Neuronal stem cell (in vitro differentiated cells): Measurements from ENCODE around the gene IFTAP.
A peak's percentile ranks its signal among the peaks of the same experiment; 100 is the strongest.

Experiments used
- DNase-seq: peaks from one replicate; pipeline ENCODE4 v3.0.0-alpha.2; 2013; ENCODE audit warnings: low spot score
- H2AFZ ChIP-seq: one replicate; pipeline ENCODE4 v1.6.1; 2013; ENCODE audit warnings: mild to moderate bottlenecking, low read length, inconsistent platforms
- H2AK5ac ChIP-seq: 2 replicates; pipeline ENCODE4 v1.6.1; 2013; ENCODE audit warnings: low read depth, mild to moderate bottlenecking, inconsistent platforms, low read length, moderate library complexity, mixed read lengths
- H2BK120ac ChIP-seq: 2 replicates; pipeline ENCODE4 v1.6.1; 2013; ENCODE audit warnings: low read depth, mild to moderate bottlenecking, inconsistent platforms, low read length, moderate library complexity, mixed read lengths
- H2BK12ac ChIP-seq: one replicate; pipeline ENCODE4 v1.6.1; 2013; ENCODE audit warnings: low read length, inconsistent platforms
- H2BK15ac ChIP-seq: 2 replicates; pipeline ENCODE4 v1.6.1; 2013; ENCODE audit warnings: mild to moderate bottlenecking, low read length, inconsistent platforms, mixed read lengths
- H2BK5ac ChIP-seq: one replicate; pipeline ENCODE4 v1.6.1; 2013; ENCODE audit warnings: inconsistent platforms, mild to moderate bottlenecking, low read length, moderate library complexity
- H3K14ac ChIP-seq: one replicate; pipeline ENCODE4 v1.6.1; 2013; ENCODE audit warnings: low read length, inconsistent platforms
- H3K18ac ChIP-seq: 2 replicates; pipeline ENCODE4 v1.6.1; 2013; ENCODE audit warnings: low read length, inconsistent platforms
- H3K23ac ChIP-seq: 2 replicates; pipeline ENCODE4 v1.6.1; 2013; ENCODE audit warnings: low read depth, mild to moderate bottlenecking, mixed read lengths, low read length, inconsistent platforms; ENCODE audit not compliant: poor library complexity
- H3K27ac ChIP-seq: replicated peaks from 3 replicates; pipeline ENCODE4 v1.5.1; 2013; ENCODE audit warnings: low read length, inconsistent platforms
- H3K27me3 ChIP-seq, 3 experiments: 2 replicates each; pipeline ENCODE4 v1.6.1; 2013; ENCODE audit warnings: low read length in 3 of 3, mild to moderate bottlenecking in 2 of 3, inconsistent platforms in 1 of 3, low read depth in 1 of 3, mixed read lengths in 1 of 3, moderate library complexity in 1 of 3; ENCODE audit not compliant: control insufficient read depth in 3 of 3, insufficient read depth in 3 of 3
- H3K36me3 ChIP-seq, 2 donors: replicated peaks in 1 of 2; 2 replicates each; pipeline ENCODE4 v1.6.1; 2013; ENCODE audit warnings: low read length in 2 of 2; ENCODE audit not compliant: control insufficient read depth in 2 of 2, insufficient read depth in 2 of 2
- H3K4ac ChIP-seq: 2 replicates; pipeline ENCODE4 v1.6.1; 2013; ENCODE audit warnings: inconsistent platforms, mild to moderate bottlenecking, low read length, moderate library complexity
- H3K4me1 ChIP-seq, 2 donors: 1 replicate in 1 of 2; 2 replicates in 1 of 2; pipeline ENCODE4 v1.6.1; 2013; ENCODE audit warnings: low read length in 2 of 2, low read depth in 1 of 2; ENCODE audit not compliant: control insufficient read depth in 2 of 2, insufficient read depth in 1 of 2
- H3K4me2 ChIP-seq: one replicate; pipeline ENCODE4 v1.6.1; 2013; ENCODE audit warnings: mild to moderate bottlenecking, low read length, inconsistent platforms; ENCODE audit not compliant: insufficient read depth, poor library complexity, severe bottlenecking
- H3K4me3 ChIP-seq, 2 donors: 2 replicates each; pipeline ENCODE4 v1.5.1; 2013; ENCODE audit warnings: low read length in 2 of 2, mild to moderate bottlenecking in 2 of 2, inconsistent platforms in 1 of 2, moderate library complexity in 1 of 2
- H3K79me1 ChIP-seq: one replicate; pipeline ENCODE4 v1.6.1; 2013; ENCODE audit warnings: low read depth, mild to moderate bottlenecking, inconsistent platforms, low read length, moderate library complexity
- H3K9ac ChIP-seq: one replicate; pipeline ENCODE4 v1.6.1; 2013; ENCODE audit warnings: mild to moderate bottlenecking, low read depth, low read length, inconsistent platforms; ENCODE audit not compliant: poor library complexity
- H3K9me3 ChIP-seq, 2 donors: replicated peaks in 1 of 2; 2 replicates each; pipeline versions ENCODE3 to v1.6.1; 2013; ENCODE audit warnings: low read length in 2 of 2, mild to moderate bottlenecking in 2 of 2, inconsistent platforms in 1 of 2, low read depth in 1 of 2, mixed read lengths in 1 of 2, moderate library complexity in 1 of 2; ENCODE audit not compliant: control insufficient read depth in 2 of 2, insufficient read depth in 1 of 2
- H4K8ac ChIP-seq: one replicate; pipeline ENCODE4 v1.6.1; 2013; ENCODE audit warnings: low read depth, mild to moderate bottlenecking, inconsistent platforms, low read length, moderate library complexity
- H4K91ac ChIP-seq: one replicate; pipeline ENCODE4 v1.6.1; 2013; ENCODE audit warnings: low read length, low read depth, mild to moderate bottlenecking, inconsistent platforms; ENCODE audit not compliant: poor library complexity
- WGBS, 2 donors: extraction: QIAGEN DNeasy Blood & Tissue Kit; methylation state at CpG; one replicate each; pipeline ENCODE4 v1.1.7; 2013; ENCODE audit warnings: missing lambda C conversion rate in 2 of 2, mixed read lengths in 1 of 2; ENCODE audit not compliant: insufficient read length in 2 of 2, insufficient replicate concordance in 1 of 2; ENCODE audit errors: extremely low coverage in 2 of 2; 5-methylcytosine and 5-hydroxymethylcytosine counted together

IFTAP gene

GRCh38 chr11:36631774-36632173 is 37.5 kb downstream of the IFTAP start:
- no peak overlapping the region for H3K9ac ChIP-seq
- H3K4ac ChIP-seq, result no peak overlapping the region
- H2BK12ac ChIP-seq, result no peak overlapping the region
- peaks cover 0 to 12% of the 10 kb centered on the region in 2 donors for H3K9me3 ChIP-seq
- no peak overlapping the region for H3K4me2 ChIP-seq
- H4K8ac ChIP-seq, result no peak overlapping the region
- H3K4me1 ChIP-seq, result peaks cover 7% of the 10 kb centered on the region in 2 donors
- H3K36me3 ChIP-seq, result no peaks in the 10 kb centered on the region
- H4K91ac ChIP-seq, result no peak overlapping the region
- H2AK5ac ChIP-seq, result no peak overlapping the region
- H3K79me1 ChIP-seq, result no peaks in the 10 kb centered on the region
- no peak overlapping the region for H2BK5ac ChIP-seq
- no peak overlapping the region for H3K18ac ChIP-seq
- no peak overlapping the region for H3K4me3 ChIP-seq
- H3K14ac ChIP-seq, result no peak overlapping the region
- no peaks in the 10 kb centered on the region for H3K27me3 ChIP-seq
- no peak for DNase-seq
- peak overlapping the region; percentile 11 for H2AFZ ChIP-seq
- WGBS, 2 donors, result no CpG with 5 or more reads among the region's 2 CpGs
- no peak overlapping the region for H3K27ac ChIP-seq
- H2BK120ac ChIP-seq, result no peak overlapping the region
- H3K23ac ChIP-seq, result no peak overlapping the region
- H2BK15ac ChIP-seq, result no peak overlapping the region

GRCh38 chr11:36635066-36635862 is 41.0 kb downstream of the IFTAP start:
- Histone ChIP-seq H4K8ac (no peak overlapping the region), H3K4me2 (no peak overlapping the region), H3K4ac (no peak overlapping the region), H3K4me1 (peaks cover 3 to 7% of the 10 kb centered on the region in 2 donors), H2BK5ac (no peak overlapping the region), H3K27me3 (no peaks in the 10 kb centered on the region), H2AFZ (no peak overlapping the region), H3K9ac (no peak overlapping the region), H3K79me1 (no peaks in the 10 kb centered on the region), H2BK15ac (no peak overlapping the region), H3K9me3 (peaks cover 0 to 12% of the 10 kb centered on the region in 2 donors), H4K91ac (no peak overlapping the region), H2BK120ac (no peak overlapping the region), H2BK12ac (no peak overlapping the region), H3K14ac (no peak overlapping the region), H2AK5ac (no peak overlapping the region), H3K36me3 (peaks cover 0 to 5% of the 10 kb centered on the region in 2 donors), H3K4me3 (no peak overlapping the region), H3K27ac (no peak overlapping the region), H3K18ac (no peak overlapping the region), H3K23ac (no peak overlapping the region)
- WGBS, 2 donors, result no CpG with 5 or more reads among the region's 4 CpGs
- DNase-seq, result no peak

- no peak overlapping the region for H4K91ac ChIP-seq
- H3K14ac ChIP-seq, result no peak overlapping the region
- H2BK12ac ChIP-seq, result no peak overlapping the region
- H2AFZ ChIP-seq, result no peak overlapping the region
- H2BK120ac ChIP-seq, result no peak overlapping the region
- no peak overlapping the region for H2BK15ac ChIP-seq
- no peak overlapping the region for H3K4ac ChIP-seq
- no peak for DNase-seq
- no peaks in the 10 kb centered on the region for H3K27me3 ChIP-seq
- no peak overlapping the region for H3K4me2 ChIP-seq
- no peak overlapping the region for H4K8ac ChIP-seq
- H3K27ac ChIP-seq, result no peak overlapping the region
- H3K23ac ChIP-seq, result no peak overlapping the region
- no peak overlapping the region for H3K18ac ChIP-seq
- no CpG with 5 or more reads among the region's 2 CpGs for WGBS, 2 donors
- peaks cover 0 to 5% of the 10 kb centered on the region in 2 donors for H3K36me3 ChIP-seq
- no peak overlapping the region for H2BK5ac ChIP-seq
- H3K79me1 ChIP-seq, result no peaks in the 10 kb centered on the region
- H3K4me1 ChIP-seq, result no peaks in the 10 kb centered on the region
- peaks cover 0 to 8% of the 10 kb centered on the region in 2 donors for H3K9me3 ChIP-seq
- no peak overlapping the region for H3K9ac ChIP-seq
- no peak overlapping the region for H3K4me3 ChIP-seq
- no peak overlapping the region for H2AK5ac ChIP-seq
These were observed 44.3 kb downstream of the IFTAP start for GRCh38 chr11:36638556-36638955.

- WGBS, 2 donors, result no CpG with 5 or more reads among the region's 6 CpGs
- Histone ChIP-seq H2BK12ac (no peak overlapping the region), H3K36me3 (peaks cover 0 to 3% of the 10 kb centered on the region in 2 donors), H2AFZ (no peak overlapping the region), H3K14ac (no peak overlapping the region), H3K4me2 (no peak overlapping the region), H3K18ac (no peak overlapping the region), H3K4me1 (no peaks in the 10 kb centered on the region), H2BK5ac (no peak overlapping the region), H2AK5ac (no peak overlapping the region), H3K23ac (no peak overlapping the region), H3K79me1 (no peaks in the 10 kb centered on the region), H2BK15ac (no peak overlapping the region), H3K27ac (no peak overlapping the region), H3K4ac (no peak overlapping the region), H3K27me3 (no peaks in the 10 kb centered on the region), H4K91ac (no peak overlapping the region), H4K8ac (no peak overlapping the region), H2BK120ac (no peak overlapping the region), H3K4me3 (no peak overlapping the region), H3K9ac (no peak overlapping the region), H3K9me3 (peaks cover 2 to 6% of the 10 kb centered on the region in 2 donors)
- no peak for DNase-seq
These were observed 63.4 kb downstream of the IFTAP start for GRCh38 chr11:36657610-36658267.
